HG03064 (cell line): ENCODE data around the gene TMPRSS5.
"Not testable (repeated sequence)": the region's sequence is repeated elsewhere in the genome, so short reads cannot be mapped to it uniquely, and the experiment has no call there.

Experiments used
- ATAC-seq: cut with Tn5 transposase; IDR thresholded peaks from one replicate; pipeline ENCODE4 v1.9.1; 2021; ENCODE audit warnings: low read depth; ENCODE audit not compliant: unreplicated experiment

Gene TMPRSS5

DNA sequence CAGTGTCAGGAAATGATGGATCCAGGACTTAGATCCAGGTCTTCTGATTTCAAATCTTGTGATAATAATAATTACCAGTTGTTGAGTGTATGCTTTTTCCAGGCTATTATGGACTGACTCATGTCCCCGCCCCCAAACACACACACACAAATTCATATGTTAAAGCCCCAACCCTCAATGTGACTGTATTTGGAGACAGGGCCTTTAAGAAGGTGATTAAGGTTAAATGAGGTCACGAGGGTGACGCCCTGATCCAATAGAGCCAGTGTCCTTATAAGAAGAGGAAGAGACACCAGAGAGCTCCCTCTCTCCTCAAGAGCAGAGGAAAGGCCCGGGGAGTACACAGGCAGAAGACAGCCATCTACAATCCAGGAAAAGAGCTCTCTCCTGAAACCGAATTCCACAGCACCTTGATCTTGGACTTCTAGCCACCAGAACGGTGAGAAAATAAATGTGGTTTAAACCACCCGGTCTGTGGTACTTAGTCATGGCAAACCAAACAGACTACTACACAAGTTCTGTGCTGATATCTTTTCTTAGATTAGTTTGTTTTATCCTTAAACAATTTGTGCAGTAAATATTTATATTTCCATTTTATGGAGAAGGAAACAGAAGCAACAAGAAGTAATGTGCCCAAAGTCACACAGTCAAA lies 8.2 kb downstream of the TMPRSS5 start:
- no peak for ATAC-seq

- no peak for ATAC-seq
Observed at GRCh38 chr11:113697111-113697510, 9.0 kb downstream of the TMPRSS5 start.

DNA sequence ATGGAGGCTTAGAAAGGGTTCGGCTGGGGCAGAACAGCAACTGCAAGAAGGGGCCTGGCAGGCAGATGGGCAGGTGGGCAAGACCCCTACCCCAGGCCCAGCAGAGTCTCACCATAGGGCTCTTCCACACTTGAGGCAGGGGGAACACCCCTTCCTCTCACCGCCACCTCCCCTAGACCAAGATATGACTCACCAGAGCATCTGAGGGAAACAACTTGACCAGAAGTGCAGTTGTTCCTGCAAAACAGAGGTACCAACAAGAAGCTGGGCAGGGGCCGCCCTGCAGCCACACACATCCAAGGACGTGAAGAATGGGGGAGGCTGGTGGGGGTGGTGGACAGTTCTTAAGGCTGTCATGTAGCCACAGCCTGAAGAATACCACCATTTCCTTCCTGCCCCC lies 10.9 kb downstream of the TMPRSS5 start:
- ATAC-seq, result no peak

DNA sequence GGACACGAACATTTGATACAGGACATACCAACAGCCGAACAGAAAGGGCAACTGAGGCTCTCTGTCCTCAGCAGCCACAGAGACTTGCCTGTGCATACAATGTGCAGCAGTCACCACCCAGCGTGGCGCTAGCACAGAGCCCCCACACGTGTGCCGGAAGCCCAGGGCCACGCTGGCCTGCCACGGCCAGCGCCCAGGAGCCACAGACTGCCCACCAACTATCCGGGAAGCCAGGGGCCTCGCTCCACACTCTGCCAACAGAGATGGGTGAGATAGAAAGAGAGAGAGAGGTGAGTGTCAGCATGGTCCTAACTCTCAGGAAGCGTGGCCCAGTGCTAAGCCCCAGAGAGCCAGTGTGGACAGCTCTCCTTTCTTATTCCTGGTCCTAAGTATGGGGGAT lies 11.7 kb downstream of the TMPRSS5 start:
- ATAC-seq, result no peak

DNA sequence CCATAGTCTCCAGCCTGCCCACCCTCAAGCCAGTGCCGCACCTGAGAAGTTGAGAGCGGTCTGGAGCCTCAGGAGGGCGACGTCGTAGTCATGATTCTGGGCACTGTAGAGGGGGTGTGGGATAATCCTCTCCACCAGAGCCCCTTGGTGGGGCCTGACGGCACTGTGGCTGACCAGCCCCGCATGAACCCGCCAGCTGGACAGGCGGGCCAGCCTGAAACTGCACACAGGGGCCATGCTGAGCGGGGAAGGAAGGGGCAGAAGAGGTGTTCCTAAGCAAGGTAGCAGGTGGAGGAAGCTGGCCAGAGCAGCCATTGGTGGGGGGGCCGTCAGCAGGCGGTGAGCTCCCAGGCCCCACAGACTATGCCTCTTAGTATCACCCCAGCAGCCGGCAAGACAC lies 13.1 kb downstream of the TMPRSS5 start:
- no peak for ATAC-seq

GRCh38 chr11:113690619-113691569 lies 15.2 kb downstream of the TMPRSS5 start:
- ATAC-seq, result no peak

DNA sequence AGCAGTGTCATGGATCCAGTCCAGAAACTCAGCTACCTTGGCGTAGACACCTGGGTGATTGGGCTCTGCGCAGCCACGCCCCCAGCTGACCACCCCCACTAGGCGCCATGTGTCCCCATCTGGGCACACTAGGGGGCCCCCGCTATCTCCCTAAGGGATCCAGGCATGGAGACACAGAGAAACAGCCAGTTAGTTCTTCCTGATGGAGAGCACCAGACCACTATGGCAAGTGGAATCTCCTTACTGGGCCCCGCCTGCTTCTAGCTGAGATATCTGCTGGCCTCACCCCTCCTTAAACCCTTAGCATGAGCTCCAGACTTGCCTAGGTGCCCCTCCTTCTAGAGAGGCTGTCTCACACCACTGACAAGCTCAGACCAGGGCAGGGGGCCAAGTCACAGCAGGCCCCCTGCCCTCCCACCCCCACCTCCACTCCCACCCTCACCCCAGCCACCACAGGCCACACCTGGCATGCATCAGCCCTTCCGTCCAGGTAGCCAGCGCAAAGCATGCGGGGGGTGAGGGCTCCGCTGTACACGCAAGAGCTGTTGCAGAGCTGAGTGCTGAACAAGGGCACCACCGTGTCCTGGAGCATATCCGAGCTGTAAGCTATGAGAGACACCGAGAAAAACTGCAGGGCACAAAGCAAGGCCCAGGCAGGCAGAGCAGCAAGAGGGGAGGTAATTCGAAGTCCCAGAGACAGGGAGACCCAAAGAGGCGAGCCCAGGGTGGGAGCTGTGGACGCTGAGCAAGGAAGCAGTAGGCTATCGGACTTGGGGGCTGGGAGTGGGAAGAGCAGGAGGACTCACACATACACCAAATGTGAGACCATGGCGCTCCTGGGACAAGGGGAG lies 16.1 kb downstream of the TMPRSS5 start:
- no peak for ATAC-seq

GRCh38 chr11:113685654-113686359 lies 20.3 kb downstream of the TMPRSS5 start:
- ATAC-seq, result no peak

DNA sequence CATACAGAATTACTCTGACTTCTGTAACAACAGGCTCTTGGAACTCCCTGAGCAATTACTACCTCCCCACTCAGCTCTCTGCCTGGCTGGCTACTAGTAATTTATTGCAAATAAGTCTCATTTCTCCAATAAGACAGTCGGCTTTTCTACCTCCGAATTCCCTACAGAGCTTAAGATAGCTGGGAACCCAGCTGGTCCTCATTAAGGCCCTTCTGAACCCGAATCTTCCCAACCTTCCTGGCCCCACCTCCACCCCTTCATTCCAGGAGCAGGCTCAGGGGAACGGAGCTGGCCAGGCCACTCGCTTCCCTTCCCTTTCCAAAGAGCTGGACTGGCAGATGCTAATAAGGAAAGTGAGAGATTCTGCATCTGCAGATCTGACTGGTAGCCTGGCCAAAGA lies 21.6 kb downstream of the TMPRSS5 start:
- no peak for ATAC-seq

GRCh38 chr11:113683481-113684046 lies 22.5 kb downstream of the TMPRSS5 start:
- ATAC-seq, result no peak

- ATAC-seq, result no peak
Observed at GRCh38 chr11:113681711-113682413, 24.2 kb downstream of the TMPRSS5 start.

DNA sequence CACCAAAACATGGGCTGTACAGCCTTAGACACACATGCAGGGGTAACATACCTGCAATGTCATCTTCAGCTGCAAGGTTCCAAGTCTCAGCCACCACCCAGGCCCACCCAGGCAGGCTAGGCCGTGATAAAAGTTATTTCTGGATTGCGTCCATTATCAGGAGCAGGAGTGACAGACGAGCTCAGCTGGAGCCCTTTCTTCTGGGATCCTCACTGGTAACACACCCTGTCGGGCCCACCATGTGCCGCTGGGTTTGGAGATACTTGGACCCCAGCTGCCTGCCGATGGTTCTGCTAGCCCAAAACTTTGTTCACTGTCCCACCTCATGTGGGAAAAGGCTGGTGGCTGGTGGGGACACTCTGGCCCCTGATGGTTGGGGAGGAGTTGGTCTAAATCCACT lies 24.8 kb downstream of the TMPRSS5 start:
- ATAC-seq, result no peak

- ATAC-seq, result no peak
Observed at GRCh38 chr11:113677685-113678084, 28.4 kb downstream of the TMPRSS5 start.

- ATAC-seq, result no peak
Observed at GRCh38 chr11:113675565-113675964, 30.5 kb downstream of the TMPRSS5 start.

- peak; percentile 72 for ATAC-seq
Observed at GRCh38 chr11:113675003-113675561, 31.0 kb downstream of the TMPRSS5 start.

- ATAC-seq, result no peak
Observed at GRCh38 chr11:113674397-113674685, 31.8 kb downstream of the TMPRSS5 start.

DNA sequence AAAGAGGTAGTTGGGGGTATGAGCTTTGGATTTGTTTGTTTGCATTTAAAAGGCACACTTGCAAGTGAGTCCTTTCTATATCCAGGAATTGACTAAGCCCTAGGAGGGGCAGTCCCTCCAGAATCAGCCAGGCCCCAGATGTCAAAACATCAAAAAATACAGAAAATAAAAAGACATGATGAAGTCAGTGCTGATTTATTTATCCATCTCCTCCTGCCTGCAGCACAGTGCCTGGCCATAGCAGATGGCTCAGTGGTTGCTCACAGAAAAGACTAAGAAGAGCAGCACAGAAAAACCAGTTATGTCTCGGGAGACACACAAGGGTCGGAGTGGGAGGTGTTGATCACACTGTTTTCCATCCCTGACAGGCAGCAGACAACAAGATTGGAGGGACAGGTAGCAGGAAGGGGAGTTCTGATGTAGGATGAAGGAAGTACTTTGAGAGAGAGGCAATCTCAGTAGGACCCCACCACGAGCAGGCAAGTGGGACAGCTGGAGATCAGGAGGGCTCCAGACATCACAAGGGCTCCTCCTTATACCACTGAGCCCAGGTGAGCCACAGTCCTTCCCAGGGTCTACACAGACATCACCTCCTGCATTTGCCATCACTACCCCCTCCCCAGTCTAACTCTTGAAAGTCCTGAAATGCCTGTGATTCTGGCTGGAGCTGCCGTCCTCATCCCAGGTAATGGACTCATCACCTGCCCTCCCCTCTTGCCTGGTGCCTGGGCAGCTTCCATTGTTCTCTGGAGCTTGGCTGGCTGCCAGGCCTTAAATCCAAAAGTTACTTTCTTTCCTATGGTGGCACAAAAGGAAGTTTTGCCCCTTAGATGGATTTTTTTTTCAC lies 32.3 kb downstream of the TMPRSS5 start:
- no peak for ATAC-seq

DNA sequence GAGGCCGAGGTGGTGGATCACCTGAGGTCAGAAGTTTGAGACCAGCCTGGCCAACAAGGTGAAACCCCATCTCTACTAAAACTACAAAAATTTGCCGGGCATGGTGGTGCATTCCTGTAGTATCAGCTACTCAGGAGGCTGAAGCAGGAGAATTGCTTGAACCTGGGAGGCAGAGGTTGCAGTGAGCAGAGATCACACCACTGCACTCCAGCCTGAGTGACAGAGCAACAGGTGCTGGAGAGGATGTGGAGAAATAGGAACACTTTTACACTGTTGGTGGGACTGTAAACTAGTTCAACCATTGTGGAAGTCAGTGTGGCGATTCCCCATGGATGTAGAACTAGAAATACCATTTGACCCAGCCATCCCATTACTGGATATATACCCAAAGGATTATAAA lies 34.2 kb downstream of the TMPRSS5 start:
- not testable (repeated sequence) for ATAC-seq
